ENCODE results near the gene DAW1.
"Not testable (repeated sequence)": the region's sequence is repeated elsewhere in the genome, so short reads cannot be mapped to it uniquely, and the experiment has no call there.

GRCh38 chr2:227936249-227936648, 64.8 kb downstream of the DAW1 start:
- not testable (repeated sequence) for TF ChIP-seq CTCF (IDR thresholded peaks at IDR 0.05; ENCODE audit: low read depth, low read length); EZH2phosphoT487 (IDR thresholded peaks at IDR 0.05; ENCODE audit: low read depth)
